HG02870 (cell line): Measurements from ENCODE around the gene UGT1A10.
"Not testable (repeated sequence)": the region's sequence is repeated elsewhere in the genome, so short reads cannot be mapped to it uniquely, and the experiment has no call there.

Experiments
- ATAC-seq: cut with Tn5 transposase; IDR thresholded peaks from one replicate; pipeline ENCODE4 v1.9.1; 2021; ENCODE audit warnings: mild to moderate bottlenecking, moderate library complexity; ENCODE audit not compliant: unreplicated experiment

Gene UGT1A10

DNA sequence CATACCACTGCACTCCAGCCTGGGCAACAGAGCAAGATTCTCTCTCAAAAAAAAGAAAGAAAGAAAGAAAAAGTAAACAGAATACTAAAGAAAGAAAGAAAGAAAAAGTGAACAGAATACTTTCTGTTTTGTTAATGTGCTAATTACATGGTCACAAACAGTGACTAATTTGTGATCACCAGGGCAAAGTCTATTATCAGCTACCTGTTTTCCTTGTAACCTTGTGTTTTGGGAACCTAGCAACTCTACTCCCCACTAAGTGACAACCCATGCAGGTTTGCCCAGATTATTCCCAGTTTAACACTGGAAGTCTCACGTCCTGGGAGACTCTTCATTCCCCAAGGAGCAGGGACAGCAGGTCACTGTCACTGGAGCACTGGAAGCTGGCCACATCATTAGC lies 18.8 kb downstream of the UGT1A10 start:
- no peak for ATAC-seq

DNA sequence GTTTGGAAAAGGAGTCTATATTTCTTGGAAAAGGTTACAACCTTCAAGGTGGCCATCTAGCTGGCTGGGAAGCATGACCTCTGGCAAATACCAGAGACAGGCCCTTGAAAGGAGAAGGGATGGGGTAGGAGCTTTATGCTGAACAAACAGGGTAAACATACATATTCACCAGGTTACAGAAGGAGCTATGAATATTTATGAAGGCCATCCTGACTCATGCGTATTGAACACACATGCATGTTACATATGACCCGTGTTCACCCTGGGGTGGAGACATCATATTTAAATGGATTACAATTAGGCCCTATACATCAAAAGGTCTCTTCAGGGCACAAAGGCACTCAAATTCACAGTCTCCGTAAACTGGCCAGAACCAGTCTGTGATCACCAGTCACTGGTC lies 19.7 kb downstream of the UGT1A10 start:
- not testable (repeated sequence) for ATAC-seq

DNA sequence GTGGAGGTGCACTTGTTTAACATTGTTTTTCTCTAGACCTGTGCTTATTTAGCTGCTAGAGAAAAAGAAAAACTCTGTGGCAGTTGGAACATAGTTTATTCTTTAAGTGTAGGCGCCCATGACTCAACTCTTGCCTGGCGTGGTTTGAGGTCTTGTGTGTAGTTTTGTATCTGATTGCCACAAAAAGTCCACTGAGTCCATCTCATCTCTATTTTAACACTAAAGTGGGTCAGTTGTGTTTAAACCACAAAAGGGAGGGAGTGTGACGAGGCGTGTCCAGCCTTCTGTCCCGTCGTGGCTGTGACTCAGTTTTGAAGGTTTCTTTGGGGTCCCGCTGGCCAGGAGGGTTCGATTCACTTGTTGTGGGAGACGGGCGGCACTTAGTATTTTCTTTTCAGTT lies 20.2 kb downstream of the UGT1A10 start:
- ATAC-seq: no peak

DNA sequence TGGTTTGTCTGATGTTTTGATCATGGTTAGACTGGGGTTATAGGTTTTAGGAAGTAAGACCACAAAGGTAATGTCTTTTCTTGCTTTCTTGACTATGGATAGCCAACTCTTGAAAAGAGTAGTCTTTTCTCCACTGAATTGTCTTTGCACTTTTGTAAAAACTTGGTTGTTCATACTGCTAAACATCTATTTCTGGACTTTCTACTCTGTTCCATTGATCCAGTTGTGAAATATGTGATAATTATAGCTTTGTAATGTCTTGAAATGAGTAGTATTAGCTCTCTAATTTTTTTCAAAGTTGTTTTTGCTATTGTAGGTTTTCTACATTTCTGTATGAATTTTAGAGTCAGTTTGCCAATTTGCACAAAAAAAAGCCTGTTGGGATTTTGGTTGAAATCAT lies 22.4 kb downstream of the UGT1A10 start:
- no peak for ATAC-seq

DNA sequence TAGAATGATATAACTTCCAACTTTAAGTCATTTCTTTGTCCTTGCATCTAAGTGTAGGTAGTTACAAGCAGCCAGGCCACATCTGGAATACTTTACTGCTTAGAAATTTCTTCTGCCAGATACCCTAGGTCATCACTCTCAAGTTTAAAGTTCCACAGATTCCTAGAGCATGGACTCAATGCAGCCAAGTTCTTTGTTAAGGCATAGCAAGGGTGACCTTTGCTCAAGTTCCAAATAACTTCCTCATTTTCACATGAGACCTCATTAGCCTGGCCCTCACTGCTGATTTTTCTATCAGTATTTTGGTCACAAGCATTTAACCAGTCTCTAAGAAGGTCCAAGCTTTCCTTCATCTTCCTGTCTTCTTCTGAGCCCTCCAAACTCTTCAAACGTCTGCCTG lies 27.7 kb downstream of the UGT1A10 start:
- no peak for ATAC-seq

DNA sequence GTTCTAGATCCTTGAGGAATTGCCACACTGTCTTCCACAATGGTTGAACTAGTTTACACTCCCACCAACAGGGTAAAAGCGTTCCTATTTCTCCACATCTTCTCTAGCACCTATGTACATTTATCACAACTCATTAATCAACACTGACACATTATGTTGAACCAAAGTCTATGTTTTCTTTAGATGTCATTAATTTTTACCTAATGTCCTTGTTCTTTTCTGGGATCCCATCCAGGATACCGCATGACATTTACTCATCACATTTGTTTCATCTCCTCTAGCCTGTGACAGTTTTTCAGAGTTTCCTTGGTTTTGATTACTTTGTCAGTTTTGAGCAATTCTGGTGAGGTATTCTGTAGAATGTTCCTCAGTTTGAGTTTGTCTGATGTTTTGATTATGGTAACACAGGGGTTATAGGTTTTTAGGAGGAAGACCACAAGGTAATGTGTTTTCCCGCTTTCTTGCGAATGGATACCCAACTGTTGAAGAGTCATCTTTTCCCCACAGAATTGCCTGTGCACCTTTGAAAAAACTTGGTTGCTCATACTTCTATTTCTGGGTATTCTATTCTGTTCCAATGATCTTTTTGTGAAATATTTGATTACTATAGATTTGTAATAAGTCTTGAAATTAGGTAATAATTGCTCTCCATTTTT lies 32.5 kb downstream of the UGT1A10 start:
- ATAC-seq: no peak

DNA sequence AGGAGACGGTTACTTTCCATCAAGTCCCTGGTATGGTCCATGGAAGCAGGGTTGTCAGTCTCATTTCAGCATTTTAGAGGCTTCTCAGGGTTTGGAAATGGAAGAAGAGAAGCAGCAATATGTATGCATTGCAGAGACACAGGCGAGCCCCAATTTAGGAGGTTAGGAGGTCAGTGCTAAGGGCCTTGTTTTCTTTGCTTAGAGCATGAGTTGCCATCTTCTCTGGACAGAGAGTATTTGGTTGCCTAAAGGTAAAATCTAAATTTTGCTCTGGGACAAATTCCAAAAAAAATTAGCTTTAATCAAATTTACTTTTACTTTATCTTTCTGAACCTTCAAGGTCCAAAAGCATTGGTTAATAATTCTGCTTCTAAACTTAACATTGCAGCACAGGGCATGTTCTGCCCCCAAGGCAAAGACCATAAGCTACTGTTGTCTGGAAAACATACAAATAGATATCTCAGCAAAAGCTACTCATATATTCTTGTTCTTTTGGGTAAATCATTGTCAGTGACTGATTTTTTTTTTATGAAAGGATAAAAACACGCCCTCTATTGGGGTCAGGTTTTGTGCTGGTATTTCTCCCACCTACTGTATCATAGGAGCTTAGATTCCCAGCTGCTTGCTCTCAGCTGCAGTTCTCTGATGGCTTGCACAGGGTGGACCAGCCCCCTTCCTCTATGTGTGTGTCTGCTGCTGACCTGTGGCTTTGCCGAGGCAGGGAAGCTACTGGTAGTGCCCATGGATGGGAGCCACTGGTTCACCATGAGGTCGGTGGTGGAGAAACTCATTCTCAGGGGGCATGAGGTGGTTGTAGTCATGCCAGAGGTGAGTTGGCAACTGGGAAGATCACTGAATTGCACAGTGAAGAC lies 35.3 kb downstream of the UGT1A10 start, which contains the start of gene UGT1A9:
TSS of gene UGT1A9 (plus strand) at position 609 of the 872 bp plus-strand sequence. CDS start at position 646, 37 bp downstream.
- no peak for ATAC-seq

DNA sequence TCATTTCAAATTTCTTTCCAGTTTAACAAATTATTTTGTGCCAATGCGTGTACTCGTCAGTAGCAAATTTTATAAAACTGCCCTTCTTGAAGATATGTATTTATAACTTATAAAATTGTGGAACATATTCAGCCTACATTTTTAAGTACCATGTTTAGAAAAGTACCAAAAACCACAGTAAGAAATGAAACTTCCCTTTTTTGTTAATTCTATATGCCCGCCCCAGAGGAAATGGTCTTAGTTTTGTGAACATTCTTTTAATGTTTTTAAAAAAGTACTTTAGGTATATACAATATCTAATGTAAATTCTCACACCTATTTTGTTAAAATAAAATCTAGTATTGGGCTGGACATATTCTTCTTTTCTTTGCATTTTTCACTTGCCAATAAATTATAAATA lies 36.6 kb downstream of the UGT1A10 start:
- no peak for ATAC-seq

DNA sequence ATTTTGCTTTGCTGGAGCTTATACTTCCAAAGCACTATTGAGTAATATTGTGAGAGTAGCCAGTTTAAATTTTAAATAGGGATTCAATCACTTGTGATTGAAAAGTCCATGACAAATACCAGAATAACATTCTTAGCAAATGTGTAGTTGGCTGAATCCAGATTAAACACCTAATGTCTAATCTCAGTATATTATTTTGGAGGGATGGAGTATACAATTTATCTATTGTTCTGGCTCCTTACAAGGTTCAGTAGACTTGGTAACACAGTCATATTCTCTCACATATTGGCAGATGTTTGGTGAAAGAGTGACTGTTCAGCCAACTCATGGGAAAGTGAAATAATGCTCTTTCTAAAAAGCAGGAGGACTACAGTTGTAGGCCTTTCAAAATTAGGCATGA lies 37.6 kb downstream of the UGT1A10 start:
- ATAC-seq: no peak

DNA sequence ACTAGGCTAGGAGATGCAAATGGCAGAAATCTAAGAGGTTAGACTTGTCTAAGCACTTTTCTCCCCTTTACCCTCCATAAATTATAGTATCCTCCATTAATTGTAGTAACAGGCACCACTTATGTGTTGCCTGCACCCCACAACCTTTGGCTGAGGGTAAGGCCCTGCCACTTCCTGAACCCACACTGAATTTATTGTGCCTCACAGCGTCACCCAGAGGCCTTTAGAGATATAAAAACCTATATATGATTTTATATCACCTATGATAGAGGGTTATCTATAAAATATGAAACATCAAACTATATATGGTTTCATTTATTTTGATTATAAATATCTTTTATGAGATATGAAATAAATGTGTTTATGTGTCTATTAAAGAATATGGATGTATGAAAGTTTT lies 38.1 kb downstream of the UGT1A10 start:
- ATAC-seq: no peak

DNA sequence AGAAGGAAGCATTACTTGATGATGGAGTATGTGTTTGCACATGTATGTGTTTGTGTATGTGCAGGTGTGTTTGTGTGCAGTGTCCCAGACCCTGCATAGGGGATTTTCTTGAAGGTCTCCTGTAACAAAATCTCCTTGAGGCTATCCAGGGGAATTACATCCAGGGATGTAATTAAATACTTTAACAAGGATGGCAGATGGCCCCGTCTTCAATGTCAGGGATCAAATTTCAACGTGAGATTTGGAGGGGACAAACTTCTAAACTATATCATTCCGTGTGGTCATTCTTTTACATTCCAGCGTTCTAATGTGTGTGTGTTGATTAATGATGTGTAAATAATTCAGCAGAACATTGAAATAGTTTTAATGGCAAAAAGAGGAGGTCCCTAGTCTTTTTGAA lies 38.7 kb downstream of the UGT1A10 start:
- no peak for ATAC-seq

DNA sequence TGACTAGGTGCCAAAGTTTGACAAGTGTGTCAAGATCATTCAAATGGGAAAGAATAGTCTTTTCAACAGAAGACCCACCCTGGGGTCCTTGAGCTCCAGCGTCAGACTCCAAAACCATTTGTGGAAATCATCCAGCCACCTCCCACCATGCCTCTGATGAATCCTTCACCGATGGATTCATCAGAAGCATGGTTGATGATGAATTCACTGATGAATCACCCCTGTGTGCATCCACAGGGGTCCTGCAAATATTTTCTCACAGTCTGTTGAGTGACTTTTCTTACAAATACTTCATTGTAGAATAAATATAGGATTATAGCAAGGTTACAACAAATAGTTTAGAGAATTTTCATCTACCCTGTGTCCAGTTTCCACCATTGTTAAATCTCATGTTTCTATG lies 39.8 kb downstream of the UGT1A10 start:
- no peak for ATAC-seq

DNA sequence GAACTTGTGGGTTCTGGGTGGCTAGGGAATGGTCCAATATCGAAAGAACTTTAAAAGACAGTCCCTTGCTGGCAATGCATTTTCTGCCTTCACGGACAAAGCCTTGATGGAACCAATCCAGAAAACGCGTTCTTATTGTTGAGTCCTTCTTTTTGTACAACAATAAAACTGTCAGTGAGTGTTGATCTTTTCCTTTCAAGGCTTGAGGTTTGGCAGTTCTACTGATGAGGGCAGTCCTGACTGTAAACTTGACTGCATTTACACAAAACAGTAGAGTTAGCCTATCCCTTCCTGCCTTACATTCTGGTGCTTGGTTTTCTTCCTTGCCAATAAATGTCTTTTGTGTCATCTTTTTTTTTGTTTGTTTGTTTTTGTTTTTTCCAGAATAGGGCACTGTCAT lies 42.9 kb downstream of the UGT1A10 start:
- ATAC-seq: no peak

DNA sequence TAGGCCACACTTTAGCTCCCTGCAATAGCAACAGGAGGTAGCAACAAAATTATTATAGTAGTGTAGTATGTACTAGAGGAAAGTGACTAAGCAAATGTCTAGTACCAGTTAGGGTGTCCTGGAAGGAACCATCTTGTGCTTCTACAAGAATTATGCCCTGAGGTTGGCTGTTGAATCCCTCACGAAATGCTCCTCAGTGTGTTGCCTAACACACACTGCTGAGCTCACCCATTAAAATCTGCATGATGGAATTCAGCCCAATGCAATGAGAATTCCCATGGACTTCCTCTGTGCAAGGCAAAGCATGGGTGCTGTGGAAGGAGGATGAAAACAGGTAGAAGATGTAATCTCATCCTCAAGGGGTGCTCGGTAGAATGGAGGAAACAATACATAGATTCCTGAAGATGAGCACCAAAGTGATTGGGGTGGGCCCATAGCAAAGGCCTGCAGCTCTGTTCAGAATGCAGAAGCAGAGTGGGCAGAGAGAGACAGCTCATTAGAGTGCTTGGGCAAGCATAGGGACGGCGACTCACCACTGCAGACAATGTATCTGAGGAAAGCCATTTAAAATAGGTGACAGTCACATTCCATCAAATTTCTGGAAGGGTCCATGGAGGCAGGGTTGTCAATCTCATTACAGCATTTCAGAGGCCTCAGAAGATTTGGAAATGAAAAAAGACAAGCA lies 44.3 kb downstream of the UGT1A10 start:
- no peak for ATAC-seq

DNA sequence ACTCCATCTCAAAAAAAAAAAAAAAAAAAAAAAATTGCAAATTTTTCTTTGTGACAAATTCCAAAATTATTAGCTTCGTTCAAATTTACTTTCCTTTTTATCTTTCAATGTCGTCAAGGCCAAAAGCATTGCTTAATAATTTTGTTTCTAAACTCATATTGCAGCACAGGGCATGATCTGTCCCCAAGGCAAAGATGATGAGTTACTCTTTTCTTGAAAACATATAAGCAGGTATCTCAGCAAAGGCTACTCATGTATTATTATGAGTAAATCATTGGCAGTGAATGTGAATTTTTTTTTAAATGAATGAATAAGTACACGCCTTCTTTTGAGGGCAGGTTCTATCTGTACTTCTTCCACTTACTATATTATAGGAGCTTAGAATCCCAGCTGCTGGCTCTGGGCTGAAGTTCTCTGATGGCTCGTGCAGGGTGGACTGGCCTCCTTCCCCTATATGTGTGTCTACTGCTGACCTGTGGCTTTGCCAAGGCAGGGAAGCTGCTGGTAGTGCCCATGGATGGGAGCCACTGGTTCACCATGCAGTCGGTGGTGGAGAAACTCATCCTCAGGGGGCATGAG lies 45.4 kb downstream of the UGT1A10 start, which contains the start of gene UGT1A7:
TSS of gene UGT1A7 (plus strand) at position 381 of the 579 bp plus-strand sequence. CDS start at position 418, 37 bp downstream.
- ATAC-seq: no peak

DNA sequence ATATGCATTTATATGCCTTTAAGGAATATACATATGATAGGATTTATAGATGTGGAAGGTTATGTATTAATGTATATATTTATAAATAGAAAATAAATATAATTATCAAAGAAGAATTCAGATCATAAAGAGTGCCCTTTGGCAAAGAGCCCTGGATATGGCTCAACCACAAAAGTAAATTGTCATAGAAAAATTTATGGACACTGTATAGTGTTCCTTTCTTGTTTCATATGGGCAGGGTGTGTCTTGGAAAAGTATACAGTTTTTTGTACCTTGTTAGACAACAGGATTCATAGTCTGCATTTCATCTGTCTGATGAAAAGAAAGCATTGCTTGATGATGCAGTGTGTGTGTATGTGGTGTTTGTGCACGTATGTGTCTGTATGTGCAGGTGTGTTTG lies 48.4 kb downstream of the UGT1A10 start:
- no peak for ATAC-seq

DNA sequence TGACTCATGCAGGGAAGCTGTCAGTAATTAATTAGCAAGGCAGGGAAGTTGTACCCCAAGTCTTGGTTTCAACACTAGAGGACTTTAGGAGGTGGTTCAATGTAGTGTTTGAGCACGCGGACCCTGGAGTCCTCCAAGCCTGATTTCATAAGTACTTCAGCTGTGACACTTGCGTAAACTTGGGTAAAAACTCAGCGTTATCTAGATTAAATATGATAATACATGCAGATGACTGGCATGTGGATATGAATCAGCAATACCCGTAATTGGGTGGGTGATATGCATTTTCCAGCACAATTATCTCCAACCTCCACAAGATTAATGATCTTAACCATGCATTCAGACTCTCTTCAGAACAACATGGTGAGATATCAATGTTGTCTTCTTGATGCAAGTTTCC lies 50.7 kb downstream of the UGT1A10 start:
- no peak for ATAC-seq

DNA sequence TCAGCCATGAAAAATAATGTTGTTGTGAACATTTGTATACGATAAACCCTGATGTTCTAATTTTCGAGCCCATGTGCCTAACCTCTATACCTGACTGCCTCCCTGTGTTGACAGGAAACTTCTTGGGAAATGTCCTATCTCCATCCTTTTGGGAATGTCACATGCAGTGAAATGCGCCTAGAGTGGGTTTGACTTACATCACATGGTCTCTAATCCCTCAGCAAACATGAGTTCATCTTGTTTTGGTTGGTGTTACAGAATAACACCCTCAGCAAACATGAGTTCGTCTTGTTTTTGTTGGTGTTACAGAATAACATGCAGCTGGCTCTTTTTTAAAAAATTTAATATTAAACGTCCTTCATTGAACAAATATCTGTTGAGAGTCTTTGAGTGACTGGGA lies 52.1 kb downstream of the UGT1A10 start:
- no peak for ATAC-seq

DNA sequence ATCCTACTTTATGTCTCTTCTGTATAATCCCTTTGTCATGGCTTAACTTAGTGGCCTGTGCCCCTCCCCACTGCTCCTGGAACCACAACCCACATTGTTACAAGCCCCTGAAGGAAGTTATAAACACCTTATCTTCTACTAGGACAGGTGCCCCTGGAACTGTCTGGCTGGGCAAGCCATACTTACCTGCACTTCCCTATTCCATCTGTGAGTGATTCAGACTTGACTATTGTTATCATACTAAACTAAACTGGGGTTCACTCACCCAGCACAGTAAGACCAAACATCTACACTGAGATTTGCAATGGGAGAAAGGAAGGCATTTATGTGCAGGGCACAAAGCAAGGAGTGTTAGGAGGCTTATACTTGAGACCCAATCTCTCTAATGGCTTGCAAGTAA lies 52.8 kb downstream of the UGT1A10 start:
- ATAC-seq: no peak

DNA sequence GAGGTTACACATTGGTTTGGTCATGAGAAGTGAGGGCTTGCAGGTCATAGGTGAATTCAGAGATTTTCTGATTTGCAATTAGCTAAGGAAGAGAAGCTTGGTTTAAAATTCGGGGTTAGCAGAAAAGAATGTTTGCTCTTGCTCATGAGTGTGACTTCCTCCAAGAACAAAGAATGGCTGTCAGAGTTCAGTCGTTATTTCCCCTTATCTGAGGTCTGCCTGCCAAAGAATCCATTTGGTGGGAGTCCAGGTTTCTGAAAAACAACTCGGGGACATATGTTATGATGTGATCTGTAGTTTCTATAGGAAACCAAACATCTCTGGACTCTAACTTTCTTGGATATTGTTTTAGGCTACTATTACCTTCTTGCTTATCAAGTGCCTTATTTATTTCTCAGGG lies 53.3 kb downstream of the UGT1A10 start:
- ATAC-seq: no peak

DNA sequence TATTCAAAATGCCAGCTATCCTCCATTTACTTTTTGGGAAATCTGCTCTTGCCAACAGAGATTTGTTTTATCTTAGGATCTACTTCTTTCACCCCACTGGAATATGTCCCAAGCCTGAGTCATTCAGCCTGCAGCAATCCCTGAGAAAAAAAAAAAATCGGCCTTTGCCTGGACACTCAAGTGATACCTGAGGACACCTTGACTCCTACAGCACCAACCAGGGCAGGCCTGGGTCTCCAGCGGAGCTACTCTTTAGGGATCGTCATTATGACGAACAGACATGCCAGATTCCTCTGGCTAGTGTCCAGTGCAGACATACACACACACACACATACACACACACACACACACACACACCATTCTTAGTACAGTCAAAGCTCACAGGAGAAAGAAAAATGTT lies 54.2 kb downstream of the UGT1A10 start:
- ATAC-seq: no peak
